Transverse colon (tissue), 4 donors: ENCODE measurements around the gene NFXL1. TPM values are rescaled to one million over a fixed set of nuclear protein-coding genes. Genes with fewer than 3 reads are reported as not detected.

Experiments
- DNase-seq: peaks from one replicate; pipeline ENCODE4 v3.0.0-alpha.2; 2019
- H3K27ac ChIP-seq, 4 donors: fragments of 200-600 bp; sonication (generic); 2 replicates each; pipeline ENCODE4 v1.5.1; 2016 to 2018; ENCODE audit warnings: inconsistent platforms in 4 of 4
- H3K27me3 ChIP-seq: fragments of 200-600 bp; sonication (generic); 2 replicates; pipeline ENCODE4 v1.5.1; 2017; ENCODE audit warnings: inconsistent platforms
- H3K36me3 ChIP-seq, 4 donors: fragments of 200-600 bp; sonication (generic); 2 replicates each; pipeline ENCODE4 v1.5.1; 2017 to 2019; ENCODE audit warnings: inconsistent platforms in 4 of 4
- H3K4me1 ChIP-seq, 4 donors: fragments of 200-600 bp; sonication (generic); 2 replicates each; pipeline ENCODE4 v1.5.1; 2017 to 2020; ENCODE audit warnings: inconsistent platforms in 4 of 4
- H3K4me3 ChIP-seq, 4 donors: fragments of 200-600 bp; sonication (generic); 1 replicate in 1 of 4; 2 replicates in 3 of 4; pipeline versions ENCODE4 v1.5.1 to v1.6.1; 2017 to 2019; ENCODE audit warnings: inconsistent platforms in 4 of 4
- H3K9me3 ChIP-seq, 2 donors: fragments of 200-600 bp; sonication (generic); 2 replicates each; pipeline ENCODE4 v1.5.1; 2017 to 2019; ENCODE audit warnings: inconsistent platforms in 2 of 2
- CTCF ChIP-seq, 5 experiments: fragments of 200-600 bp in 3 of 5; fragments of 450-650 bp in 2 of 5; sonication (generic) in 3 of 5; IDR thresholded peaks; 1 replicate in 2 of 5; 2 replicates in 3 of 5; pipeline ENCODE4 v1.5.1; 2016 to 2017; ENCODE audit warnings: antibody characterized with exemption in 5 of 5, inconsistent platforms in 3 of 5, mild to moderate bottlenecking in 2 of 5, moderate library complexity in 1 of 5
- EP300 ChIP-seq: sonication (generic); formaldehyde crosslinking; IDR thresholded peaks from one replicate; pipeline ENCODE4 v1.6.1; 2017; ENCODE audit warnings: antibody characterized with exemption, low read depth
- POLR2A ChIP-seq: fragments of 450-650 bp; IDR thresholded peaks from one replicate; pipeline ENCODE4 v1.6.1; 2016; ENCODE audit warnings: antibody characterized with exemption, mild to moderate bottlenecking, moderate library complexity
- POLR2AphosphoS5 ChIP-seq, 3 donors: sonication (generic); formaldehyde crosslinking; IDR thresholded peaks; one replicate each; pipeline ENCODE4 v1.6.1; 2016; ENCODE audit warnings: antibody characterized with exemption in 3 of 3
- WGBS, 2 donors: methylation state at CpG; one replicate each; pipeline ENCODE4 v1.1.5; 2018; ENCODE audit warnings: low coverage in 1 of 2; 5-methylcytosine and 5-hydroxymethylcytosine counted together
- in situ Hi-C, 4 donors: fragments of 200-750 bp; cut with MboI; loops; one replicate each; pipeline versions ENCODE4 v1.15.0 to v1.15.1; 2017; ENCODE audit warnings: low sequenced_read_pairs in 3 of 4, low pct_ligation_motif_present in 1 of 4, low pct_unique_long_range_greater_than_20kb in 1 of 4
- intact Hi-C: fragments of 100-400 bp; cut with DNase I; formaldehyde crosslinking; loops from one replicate; pipeline ENCODE4 v1.15.1; 2023; ENCODE audit warnings: low total_unique reads
- total RNA-seq, 4 donors: library from RNA; depleted of rRNA; stranded (reverse); fragments of >200 nt; gene quantifications; one replicate each; pipeline ENCODE4 v1.1.0, GENCODE V29; 2016

The NFXL1 gene
- total RNA-seq, 4 donors from 2014 or later, result 2.0 to 22.4 (median 9.3) TPM

- Histone ChIP-seq H3K27me3 (no peaks in the 10 kb centered on the region), H3K9me3 (no peaks in the 10 kb centered on the region), H3K36me3 (peaks cover 0 to under 1% (median 0%) of the 10 kb centered on the region in 4 donors), H3K27ac (no peak overlapping the region), H3K4me3 (no peak overlapping the region), H3K4me1 (no peaks in the 10 kb centered on the region)
- 75 to 99% methylated on average over 4 of the region's 4 CpGs for WGBS, 2 donors
- in situ Hi-C loops (no loop called here), intact Hi-C loops (no loop called here)
- TF ChIP-seq POLR2AphosphoS5 (IDR thresholded peaks at IDR 0.05) (no peak), CTCF (IDR thresholded peaks at IDR 0.05) (no peak), EP300 (no peak), POLR2A (no peak)
- no peak for DNase-seq
These were observed 50.9 kb downstream of the NFXL1 start for GRCh38 chr4:47863486-47863885.

- H3K36me3 ChIP-seq, result no peaks in the 10 kb centered on the region
- H3K4me1 ChIP-seq, result no peaks in the 10 kb centered on the region
- no peak overlapping the region for H3K4me3 ChIP-seq
- no peak overlapping the region for H3K27ac ChIP-seq
- no peak for DNase-seq
- in situ Hi-C loops, result no loop called here
- no peaks in the 10 kb centered on the region for H3K27me3 ChIP-seq
- TF ChIP-seq POLR2A (no peak), EP300 (no peak), CTCF (IDR thresholded peaks at IDR 0.05) (no peak), POLR2AphosphoS5 (IDR thresholded peaks at IDR 0.05) (no peak)
- H3K9me3 ChIP-seq, result no peaks in the 10 kb centered on the region
- 94 to 96% methylated on average over 3 of the region's 3 CpGs for WGBS, 2 donors
- intact Hi-C loops, result no loop called here
These were observed 52.1 kb downstream of the NFXL1 start for GRCh38 chr4:47862297-47862696.

GRCh38 chr4:47860305-47860704, 54.1 kb downstream of the NFXL1 start:
- no peak for DNase-seq
- Histone ChIP-seq H3K9me3 (no peaks in the 10 kb centered on the region), H3K36me3 (no peaks in the 10 kb centered on the region), H3K4me1 (no peaks in the 10 kb centered on the region), H3K4me3 (no peak overlapping the region), H3K27me3 (no peaks in the 10 kb centered on the region), H3K27ac (no peak overlapping the region)
- 55 to 59% methylated on average over 1 of the region's 1 CpG for WGBS, 2 donors
- TF ChIP-seq POLR2AphosphoS5 (IDR thresholded peaks at IDR 0.05) (no peak), CTCF (IDR thresholded peaks at IDR 0.05) (no peak), POLR2A (no peak), EP300 (no peak)
- intact Hi-C loops (no loop called here), in situ Hi-C loops (no loop called here)

DNA sequence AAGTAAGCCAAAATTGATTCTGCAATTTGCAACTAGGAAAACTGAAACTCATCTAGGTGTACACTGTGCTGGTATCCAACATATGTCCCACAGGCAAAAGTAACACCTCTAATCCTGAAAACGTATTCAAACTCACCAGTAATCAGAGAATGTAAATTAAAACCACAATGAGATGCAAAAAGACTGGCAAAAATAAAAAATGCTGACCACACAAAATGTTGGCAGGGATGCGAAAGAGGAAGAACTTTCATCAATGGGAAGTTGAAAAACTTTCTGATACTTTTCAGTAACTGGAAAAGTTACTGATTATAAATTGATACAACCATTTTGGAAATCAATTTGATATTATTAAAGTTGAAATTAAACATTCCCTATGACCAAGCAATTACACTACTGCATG, 56.4 kb downstream of the NFXL1 start:
- in situ Hi-C loops (no loop called here), intact Hi-C loops (no loop called here)
- no peak for TF ChIP-seq POLR2A
- no peak for TF ChIP-seq CTCF (IDR thresholded peaks at IDR 0.05)
- no peak for TF ChIP-seq POLR2AphosphoS5 (IDR thresholded peaks at IDR 0.05)
- no peak for TF ChIP-seq EP300
- WGBS, 2 donors, result 88 to 89% methylated on average over 2 of the region's 2 CpGs
- no peaks in the 10 kb centered on the region for H3K27me3 ChIP-seq
- H3K9me3 ChIP-seq, result no peaks in the 10 kb centered on the region
- H3K27ac ChIP-seq, result no peak overlapping the region
- peaks cover 0 to 6% (median 0%) of the 10 kb centered on the region in 4 donors for H3K4me1 ChIP-seq
- no peaks in the 10 kb centered on the region for H3K36me3 ChIP-seq
- no peak overlapping the region for H3K4me3 ChIP-seq
- no peak for DNase-seq
